Measurements from ENCODE around the gene CYB561A3.

- TF ChIP-seq CTCF (IDR thresholded peaks at IDR 0.05) (no peak), EZH2 (IDR thresholded peaks at IDR 0.05; ENCODE audit: borderline replicate concordance, insufficient read depth, low read depth, low read length, poor library complexity, severe bottlenecking) (no peak)
Measured at GRCh38 chr11:61305417-61305816, 56.3 kb downstream of the CYB561A3 start.

Data from B cell (primary cell).